Endothelial cell of umbilical vein (primary cell): ENCODE results near the gene PRDX4. TPM values are rescaled to one million over a fixed set of nuclear protein-coding genes. Genes with fewer than 3 reads are reported as not detected.

Source experiments
- BruUV-seq: library from RNA; stranded (reverse); fragments of 400-500 nt; replicated peaks from 2 replicates; lab custom pipeline; 2021; lab: Mats Ljungman, UMichigan
- CTCF ChIA-PET: fragments of 300-600, 350-600 bp; sonication (Branson Sonifier 250); formaldehyde crosslinking; loops from one replicate; lab custom pipeline; 2021; ENCODE audit warnings: antibody characterized with exemption, inconsistent platforms; lab: Charles Lee
- POLR2A ChIA-PET: fragments of 300-600, 350-600 bp; sonication (Branson Sonifier 250); formaldehyde crosslinking; loops from one replicate; lab custom pipeline; 2021; ENCODE audit warnings: antibody characterized with exemption, inconsistent platforms; lab: Charles Lee
- DNase-seq: peaks from one replicate; pipeline ENCODE4 v3.0.0-alpha.2; 2011; ENCODE audit warnings: low read depth, low spot score
- FAIRE-seq: peaks from 2 replicates; lab custom pipeline; 2011; peaks lifted over from hg19 to GRCh38; lab: Jason Lieb, UNC
- H2AFZ ChIP-seq: 2 replicates; pipeline ENCODE4 v1.6.0; 2012; ENCODE audit warnings: low read depth, low read length, control low read depth, inconsistent platforms
- H3K27ac ChIP-seq: 2 replicates; pipeline ENCODE4 v1.5.1; 2011; ENCODE audit warnings: low read depth, mild to moderate bottlenecking, control low read depth, low read length, moderate library complexity; ENCODE audit not compliant: insufficient read depth
- H3K27me3 ChIP-seq, 2 experiments: 2 replicates each; pipeline versions ENCODE4 v1.6.0 to v1.6.1; 2011; ENCODE audit warnings: low read length in 2 of 2, mixed read lengths in 1 of 2; ENCODE audit not compliant: control insufficient read depth in 2 of 2, insufficient read depth in 2 of 2
- H3K36me3 ChIP-seq, 2 experiments: 2 replicates in 1 of 2; 3 replicates in 1 of 2; pipeline ENCODE4 v1.5.1; 2011; ENCODE audit warnings: low read length in 2 of 2, mild to moderate bottlenecking in 1 of 2, moderate library complexity in 1 of 2; ENCODE audit not compliant: control insufficient read depth in 2 of 2, insufficient read depth in 2 of 2; ENCODE audit errors: extremely low read depth in 1 of 2
- H3K4me1 ChIP-seq: 3 replicates; pipeline ENCODE4 v1.5.1; 2011; ENCODE audit warnings: mild to moderate bottlenecking, low read length; ENCODE audit not compliant: control insufficient read depth, insufficient read depth; ENCODE audit errors: extremely low read depth
- H3K4me2 ChIP-seq: 2 replicates; pipeline ENCODE4 v1.6.1; 2011; ENCODE audit warnings: low read length, control low read depth, mixed read lengths; ENCODE audit not compliant: insufficient read depth
- H3K4me3 ChIP-seq, 3 experiments: fragments of 200-600 bp in 1 of 3; sonication (generic), shearing (Covaris generic) in 1 of 3; replicated peaks in 1 of 3; 2 replicates each; pipeline ENCODE4 v1.5.1; 2011 to 2016; ENCODE audit warnings: control low read depth in 3 of 3, low read length in 3 of 3, mild to moderate bottlenecking in 2 of 3, inconsistent platforms in 1 of 3, low read depth in 1 of 3, moderate library complexity in 1 of 3; ENCODE audit not compliant: insufficient read depth in 1 of 3
- H3K79me2 ChIP-seq: 2 replicates; pipeline ENCODE4 v1.6.0; 2012; ENCODE audit warnings: low read length, inconsistent platforms; ENCODE audit not compliant: control insufficient read depth, insufficient read depth
- H3K9ac ChIP-seq: replicated peaks from 2 replicates; pipeline ENCODE3; 2011; ENCODE audit warnings: low read length, control low read depth; ENCODE audit not compliant: insufficient read depth; ENCODE audit errors: extremely low read depth
- H3K9me1 ChIP-seq: replicated peaks from 3 replicates; pipeline ENCODE4 v1.6.0; 2011; ENCODE audit warnings: mild to moderate bottlenecking, low read length; ENCODE audit not compliant: control insufficient read depth, insufficient read depth; ENCODE audit errors: extremely low read depth
- H3K9me3 ChIP-seq: replicated peaks from 2 replicates; pipeline ENCODE4 v1.5.1; 2012; ENCODE audit warnings: low read length, inconsistent platforms; ENCODE audit not compliant: control insufficient read depth, insufficient read depth
- H4K20me1 ChIP-seq: replicated peaks from 2 replicates; pipeline ENCODE3; 2011; ENCODE audit warnings: mild to moderate bottlenecking, low read length; ENCODE audit not compliant: control insufficient read depth, insufficient read depth; ENCODE audit errors: extremely low read depth
- EZH2 ChIP-seq: IDR thresholded peaks from 2 replicates; pipeline ENCODE4 v1.6.1; 2012; ENCODE audit warnings: borderline replicate concordance, low read depth, mild to moderate bottlenecking, moderate library complexity, low read length, inconsistent platforms; ENCODE audit not compliant: severe bottlenecking
- FOS ChIP-seq: IDR thresholded peaks from 2 replicates; pipeline ENCODE4 v1.6.1; 2011; ENCODE audit warnings: mild to moderate bottlenecking, low read length, moderate library complexity, borderline replicate concordance; ENCODE audit not compliant: insufficient read depth
- GATA2 ChIP-seq: IDR thresholded peaks from 2 replicates; pipeline ENCODE4 v1.7.0; 2011; ENCODE audit warnings: low read depth, mild to moderate bottlenecking, moderate library complexity, mixed read lengths, low read length; ENCODE audit not compliant: insufficient read length, insufficient read depth
- JUN ChIP-seq: IDR thresholded peaks from 2 replicates; pipeline ENCODE4 v1.6.1; 2011; ENCODE audit warnings: borderline replicate concordance, low read depth; ENCODE audit not compliant: insufficient read length, insufficient read depth
- MAX ChIP-seq: IDR thresholded peaks from 2 replicates; pipeline ENCODE4 v1.6.1; 2011; ENCODE audit not compliant: insufficient read depth, insufficient read length
- MYC ChIP-seq: IDR thresholded peaks from one replicate; pipeline ENCODE4 v1.6.1; 2011; ENCODE audit warnings: mild to moderate bottlenecking, low read depth, low read length
- POLR2A ChIP-seq: IDR thresholded peaks from 2 replicates; pipeline ENCODE4 v1.6.1; 2012; ENCODE audit warnings: low read depth, mild to moderate bottlenecking, control low read depth, low read length
- POLR2AphosphoS5 ChIP-seq: IDR thresholded peaks from 2 replicates; pipeline ENCODE4 v1.6.1; 2012; ENCODE audit warnings: low read depth, mild to moderate bottlenecking, control low read depth, low read length, moderate library complexity; ENCODE audit not compliant: insufficient read depth
- dilution Hi-C: fragments of 300-500 bp; cut with MboI; formaldehyde crosslinking; loops from one replicate; pipeline ENCODE4 v1.15.0; 2019; ENCODE audit warnings: low sequenced_read_pairs; ENCODE audit not compliant: extremely low pct_ligation_motif_present
- intact Hi-C: fragments of 100-400 bp; cut with micrococcal nuclease; formaldehyde crosslinking; loops from one replicate; pipeline ENCODE4 v1.10.0; 2022
- polyA plus RNA-seq, 4 experiments: library from polyadenylated mRNA; depleted of rRNA in 3 of 4; stranded (reverse) in 3 of 4; unstranded in 1 of 4; fragments of >200 nt; gene quantifications; 2 replicates each; pipeline versions ENCODE4 v1.2.1 to v1.2.3, GENCODE V29; 2011 to 2012; ENCODE audit warnings: missing spikeins in 1 of 4
- total RNA-seq: library from RNA; stranded (reverse); gene quantifications from 2 replicates; pipeline ENCODE4 v1.2.3, GENCODE V29; 2021
- TF ChIP-seq, protein P1 (sequence below), 2 donors: IDR thresholded peaks; 1 replicate in 1 of 2; 2 replicates in 1 of 2; pipeline ENCODE4 v1.5.1; 2011; ENCODE audit warnings: low read length in 2 of 2, mild to moderate bottlenecking in 2 of 2, moderate library complexity in 2 of 2, control low read depth in 1 of 2, inconsistent platforms in 1 of 2, low read depth in 1 of 2; ENCODE audit not compliant: insufficient read depth in 1 of 2; ENCODE audit errors: extremely low read depth in 1 of 2

Gene PRDX4
- total and polyA plus RNA-seq, 2 donors (not counting 3 experiments of a cell fraction or from before 2014, with no cell fraction given): 144 to 145 TPM

- Histone ChIP-seq H4K20me1 (no peaks in the 10 kb centered on the region), H3K9me1 (no peaks in the 10 kb centered on the region), H3K36me3 (peaks cover 0 to 3% of the 10 kb centered on the region in 2 experiments), H3K4me2 (no peak overlapping the region), H3K27ac (no peak overlapping the region), H3K79me2 (peaks cover 14% of the 10 kb centered on the region), H3K9ac (no peak overlapping the region), H3K4me1 (peaks cover 10% of the 10 kb centered on the region), H3K27me3 (no peaks in the 10 kb centered on the region), H3K4me3 (no peak overlapping the region), H2AFZ (no peak overlapping the region), H3K9me3 (no peaks in the 10 kb centered on the region)
- no peak for FAIRE-seq
- no TSS peak for BruUV-seq
- CTCF ChIA-PET: interaction anchor here (1.6 kb wide), 1 partner anchor 176 kb away, joined by 11 read pairs; no protein-coding TSS in a partner anchor
- intact Hi-C loops: no loop called here
- POLR2A ChIA-PET: no interaction called here
- dilution Hi-C loops: no loop called here
- no peak for DNase-seq
- TF ChIP-seq MYC (no peak), JUN (no peak), POLR2AphosphoS5 (no peak), EZH2 (no peak), GATA2 (no peak), FOS (no peak), POLR2A (no peak), MAX (no peak)
- TF ChIP-seq, protein P1, sequence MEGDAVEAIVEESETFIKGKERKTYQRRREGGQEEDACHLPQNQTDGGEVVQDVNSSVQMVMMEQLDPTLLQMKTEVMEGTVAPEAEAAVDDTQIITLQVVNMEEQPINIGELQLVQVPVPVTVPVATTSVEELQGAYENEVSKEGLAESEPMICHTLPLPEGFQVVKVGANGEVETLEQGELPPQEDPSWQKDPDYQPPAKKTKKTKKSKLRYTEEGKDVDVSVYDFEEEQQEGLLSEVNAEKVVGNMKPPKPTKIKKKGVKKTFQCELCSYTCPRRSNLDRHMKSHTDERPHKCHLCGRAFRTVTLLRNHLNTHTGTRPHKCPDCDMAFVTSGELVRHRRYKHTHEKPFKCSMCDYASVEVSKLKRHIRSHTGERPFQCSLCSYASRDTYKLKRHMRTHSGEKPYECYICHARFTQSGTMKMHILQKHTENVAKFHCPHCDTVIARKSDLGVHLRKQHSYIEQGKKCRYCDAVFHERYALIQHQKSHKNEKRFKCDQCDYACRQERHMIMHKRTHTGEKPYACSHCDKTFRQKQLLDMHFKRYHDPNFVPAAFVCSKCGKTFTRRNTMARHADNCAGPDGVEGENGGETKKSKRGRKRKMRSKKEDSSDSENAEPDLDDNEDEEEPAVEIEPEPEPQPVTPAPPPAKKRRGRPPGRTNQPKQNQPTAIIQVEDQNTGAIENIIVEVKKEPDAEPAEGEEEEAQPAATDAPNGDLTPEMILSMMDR (IDR thresholded peaks at IDR 0.05; ENCODE audit: extremely low read depth in 1 of 2, insufficient read depth in 1 of 2, low read depth in 1 of 2, low read length in 2 of 2): no peak
Measured at GRCh38 chrX:23726191-23726590, 58.9 kb downstream of the PRDX4 start.
